SK-N-SH treated with all-trans-retinoic acid at 6 μM for 48 hours (cell line): ENCODE measurements around the gene TOP2B.

ENCODE experiments used
- ARNTL ChIP-seq: fragments of 450-650 bp; formaldehyde crosslinking; IDR thresholded peaks from 2 replicates; pipeline ENCODE4 v1.5.0; 2020; ENCODE audit warnings: low read depth, mild to moderate bottlenecking, moderate library complexity, borderline replicate concordance
- CREB5 ChIP-seq: fragments of 250-450 bp; sonication (Bioruptor Pico); IDR thresholded peaks from 2 replicates; pipeline ENCODE4 v1.5.1; 2020; ENCODE audit warnings: low read depth, mild to moderate bottlenecking, moderate library complexity
- CSRNP3 ChIP-seq: fragments of 250-450 bp; sonication (Bioruptor Pico); IDR thresholded peaks from 2 replicates; pipeline ENCODE4 v1.5.1; 2021; ENCODE audit warnings: mild to moderate bottlenecking, moderate library complexity
- PATZ1 ChIP-seq: fragments of 250-450 bp; sonication (Bioruptor Pico); IDR thresholded peaks from 2 replicates; pipeline ENCODE4 v1.8.0; 2020; ENCODE audit warnings: mild to moderate bottlenecking, moderate library complexity, borderline replicate concordance
- PPARA ChIP-seq: fragments of 250-450 bp; sonication (Bioruptor Pico); IDR thresholded peaks from 2 replicates; pipeline ENCODE4 v1.5.0; 2020; ENCODE audit warnings: mild to moderate bottlenecking, borderline replicate concordance
- ZNF70 ChIP-seq: fragments of 450-650 bp; formaldehyde crosslinking; IDR thresholded peaks from 2 replicates; pipeline ENCODE4 v1.5.0; 2020; ENCODE audit warnings: mild to moderate bottlenecking, moderate library complexity
- ZNF8 ChIP-seq: fragments of 450-650 bp; formaldehyde crosslinking; IDR thresholded peaks from 2 replicates; pipeline ENCODE4 v1.5.0; 2020; ENCODE audit warnings: mild to moderate bottlenecking, moderate library complexity

- TF ChIP-seq ARNTL (CRISPR knock-in tag) = no peak
- TF ChIP-seq PATZ1 = no peak
- TF ChIP-seq PPARA (CRISPR knock-in tag) = no peak
- TF ChIP-seq ZNF70 (CRISPR knock-in tag) = no peak
- no peak for TF ChIP-seq ZNF8 (CRISPR knock-in tag)
- TF ChIP-seq CSRNP3 = no peak
- no peak for TF ChIP-seq CREB5
These were observed 84.2 kb downstream of the TOP2B start for GRCh38 chr3:25580534-25580933.
